Fibroblast of lung (primary cell): ENCODE data around the gene CERS6. TPM values are rescaled to one million over a fixed set of nuclear protein-coding genes. Genes with fewer than 3 reads are reported as not detected.

Experiments
- DNase-seq, 2 donors: peaks; one replicate each; pipeline versions ENCODE4 v3.0.0 to v3.0.0-alpha.2; 2010; ENCODE audit warnings: low read depth in 2 of 2
- H2AFZ ChIP-seq: 2 replicates; pipeline ENCODE4 v1.5.1; 2012; ENCODE audit warnings: low read length, control low read depth, inconsistent platforms
- H3K27ac ChIP-seq: 2 replicates; pipeline ENCODE4 v1.5.1; 2011; ENCODE audit warnings: low read length, control low read depth; ENCODE audit not compliant: insufficient read depth
- H3K27me3 ChIP-seq: 2 replicates; pipeline ENCODE4 v1.5.1; 2011; ENCODE audit warnings: mild to moderate bottlenecking, low read length; ENCODE audit not compliant: control insufficient read depth, insufficient read depth
- H3K36me3 ChIP-seq: 2 replicates; pipeline ENCODE4 v1.5.1; 2011; ENCODE audit warnings: low read length; ENCODE audit not compliant: control insufficient read depth, insufficient read depth
- H3K4me1 ChIP-seq: 2 replicates; pipeline ENCODE4 v1.5.1; 2011; ENCODE audit warnings: low read length; ENCODE audit not compliant: control insufficient read depth, insufficient read depth; ENCODE audit errors: extremely low read depth
- H3K4me2 ChIP-seq: 2 replicates; pipeline ENCODE4 v1.5.1; 2011; ENCODE audit warnings: low read length, control low read depth; ENCODE audit not compliant: insufficient read depth; ENCODE audit errors: extremely low read depth
- H3K4me3 ChIP-seq, 4 experiments: fragments of 200-600 bp in 1 of 4; sonication (generic) in 1 of 4; replicated peaks in 1 of 4; 2 replicates each; pipeline ENCODE4 v1.5.1; 2011 to 2016; ENCODE audit warnings: low read length in 4 of 4, low read depth in 3 of 4, mild to moderate bottlenecking in 3 of 4, control low read depth in 2 of 4, inconsistent platforms in 1 of 4, mixed read lengths in 1 of 4; ENCODE audit not compliant: insufficient read depth in 1 of 4; ENCODE audit errors: control extremely low read depth in 1 of 4
- H3K79me2 ChIP-seq: 2 replicates; pipeline ENCODE4 v1.5.1; 2012; ENCODE audit warnings: mild to moderate bottlenecking, low read length, inconsistent platforms; ENCODE audit not compliant: control insufficient read depth, insufficient read depth
- H3K9ac ChIP-seq: 2 replicates; pipeline ENCODE4 v1.5.1; 2011; ENCODE audit warnings: mild to moderate bottlenecking, low read length, control low read depth; ENCODE audit not compliant: insufficient read depth
- H3K9me3 ChIP-seq: 2 replicates; pipeline ENCODE4 v1.5.1; 2012; ENCODE audit warnings: low read depth, low read length; ENCODE audit not compliant: control insufficient read depth, insufficient read depth
- H4K20me1 ChIP-seq: 2 replicates; pipeline ENCODE4 v1.5.1; 2011; ENCODE audit warnings: low read length; ENCODE audit not compliant: control insufficient read depth, insufficient read depth; ENCODE audit errors: extremely low read depth
- CTCF ChIP-seq, 2 donors: IDR thresholded peaks in 1 of 2; conservative IDR thresholded peaks in 1 of 2; 1 replicate in 1 of 2; 2 replicates in 1 of 2; pipeline ENCODE4 v1.5.1; 2011 to 2012; ENCODE audit warnings: low read length in 2 of 2, control low read depth in 1 of 2, inconsistent platforms in 1 of 2, low read depth in 1 of 2, mild to moderate bottlenecking in 1 of 2
- EZH2 ChIP-seq: IDR thresholded peaks from 2 replicates; pipeline ENCODE4 v1.5.1; 2012; ENCODE audit warnings: low read length, control low read depth, mild to moderate bottlenecking; ENCODE audit errors: missing control alignments
- polyA plus RNA-seq, 2 donors: library from polyadenylated mRNA; depleted of rRNA in 1 of 2; stranded (reverse) in 1 of 2; unstranded in 1 of 2; fragments of >200 nt; gene quantifications; 2 replicates each; pipeline ENCODE4 v1.2.1, GENCODE V29; 2011 to 2012; ENCODE audit warnings: missing spikeins in 1 of 2
- total RNA-seq: library from RNA; depleted of rRNA; stranded (reverse); fragments of >200 nt; gene quantifications from 2 replicates; pipeline ENCODE4 v1.2.1, GENCODE V29; 2014

CERS6 gene
- total and polyA plus RNA-seq, 2 donors (not counting 1 experiment from before 2014, with no cell fraction given): 7.2 to 16.5 TPM

GRCh38 chr2:168539945-168540344 lies 83.9 kb downstream of the CERS6 start:
- Histone ChIP-seq H3K79me2 (no peaks in the 10 kb centered on the region), H3K9ac (no peak overlapping the region), H3K27ac (no peak overlapping the region), H3K4me3 (no peak overlapping the region), H3K4me1 (no peaks in the 10 kb centered on the region), H3K36me3 (no peaks in the 10 kb centered on the region), H3K27me3 (no peaks in the 10 kb centered on the region), H2AFZ (no peak overlapping the region), H4K20me1 (no peaks in the 10 kb centered on the region), H3K9me3 (no peaks in the 10 kb centered on the region), H3K4me2 (no peak overlapping the region)
- TF ChIP-seq CTCF (conservative IDR thresholded peaks at IDR 0.05 in 1 of 2, IDR thresholded peaks at IDR 0.05 in 1 of 2; ENCODE audit: low read depth in 1 of 2, low read length in 2 of 2) (no peak), EZH2 (no peak)
- DNase-seq: no peak

- H3K27ac ChIP-seq: no peak overlapping the region
- H3K4me1 ChIP-seq: no peaks in the 10 kb centered on the region
- no peaks in the 10 kb centered on the region for H4K20me1 ChIP-seq
- no peak overlapping the region for H3K4me3 ChIP-seq
- TF ChIP-seq CTCF (conservative IDR thresholded peaks at IDR 0.05 in 1 of 2, IDR thresholded peaks at IDR 0.05 in 1 of 2; ENCODE audit: low read depth in 1 of 2, low read length in 2 of 2) (no peak), EZH2 (no peak)
- H3K9me3 ChIP-seq: no peaks in the 10 kb centered on the region
- no peak overlapping the region for H2AFZ ChIP-seq
- no peaks in the 10 kb centered on the region for H3K27me3 ChIP-seq
- H3K79me2 ChIP-seq: no peaks in the 10 kb centered on the region
- no peak overlapping the region for H3K9ac ChIP-seq
- no peaks in the 10 kb centered on the region for H3K36me3 ChIP-seq
- H3K4me2 ChIP-seq: no peak overlapping the region
- no peak for DNase-seq
These were observed 85.8 kb downstream of the CERS6 start for GRCh38 chr2:168541858-168542257.

GRCh38 chr2:168543037-168543436 lies 87.0 kb downstream of the CERS6 start:
- TF ChIP-seq EZH2 (no peak), CTCF (conservative IDR thresholded peaks at IDR 0.05 in 1 of 2, IDR thresholded peaks at IDR 0.05 in 1 of 2; ENCODE audit: low read depth in 1 of 2, low read length in 2 of 2) (no peak)
- no peaks in the 10 kb centered on the region for H3K9me3 ChIP-seq
- H3K4me1 ChIP-seq: no peaks in the 10 kb centered on the region
- no peak overlapping the region for H2AFZ ChIP-seq
- DNase-seq: no peak
- H3K9ac ChIP-seq: no peak overlapping the region
- H3K36me3 ChIP-seq: no peaks in the 10 kb centered on the region
- H4K20me1 ChIP-seq: no peaks in the 10 kb centered on the region
- H3K27ac ChIP-seq: no peak overlapping the region
- H3K79me2 ChIP-seq: no peaks in the 10 kb centered on the region
- H3K4me2 ChIP-seq: no peak overlapping the region
- H3K27me3 ChIP-seq: no peaks in the 10 kb centered on the region
- H3K4me3 ChIP-seq: no peak overlapping the region
